HEK293 (cell line): ENCODE results near the gene C2CD2.

Source experiments
- CTCF ChIA-PET: fragments of 350-600 bp; formaldehyde crosslinking; extraction: SDS; loops from one replicate; lab custom pipeline; 2021; ENCODE audit warnings: antibody characterized with exemption; lab: Yijun Ruan, JAX
- POLR2A ChIA-PET: fragments of 300-600 bp; formaldehyde crosslinking; extraction: SDS; loops from one replicate; lab custom pipeline; 2020; ENCODE audit warnings: antibody characterized with exemption, inconsistent platforms; lab: Yijun Ruan, JAX
- H3K27ac ChIP-seq: fragments of 200-500 bp; sonication (Bioruptor generic); 2 replicates; pipeline ENCODE4 v1.5.1; 2014; ENCODE audit warnings: low read depth, low read length, control low read depth, inconsistent platforms; ENCODE audit errors: extremely low read depth
- H3K36me3 ChIP-seq, 2 experiments: fragments of 200-500 bp in 1 of 2; sonication (Bioruptor generic) in 1 of 2; 1 replicate in 1 of 2; 2 replicates in 1 of 2; pipeline ENCODE4 v1.5.1; 2014 to 2017; ENCODE audit warnings: inconsistent platforms in 2 of 2, low read length in 2 of 2; ENCODE audit not compliant: control insufficient read depth in 2 of 2, insufficient read depth in 1 of 2
- H3K4me1 ChIP-seq: fragments of 200-500 bp; sonication (Bioruptor generic); 2 replicates; pipeline ENCODE4 v1.5.1; 2014; ENCODE audit warnings: mild to moderate bottlenecking, low read length, inconsistent platforms; ENCODE audit not compliant: control insufficient read depth, insufficient read depth
- H3K4me3 ChIP-seq: 2 replicates; pipeline ENCODE4 v1.5.1; 2011; ENCODE audit warnings: low read depth, mild to moderate bottlenecking, control low read depth, low read length, moderate library complexity
- H3K9me3 ChIP-seq: fragments of 200-500 bp; sonication (Bioruptor generic); 2 replicates; pipeline ENCODE4 v1.5.1; 2014; ENCODE audit warnings: low read depth, low read length, inconsistent platforms; ENCODE audit not compliant: control insufficient read depth, insufficient read depth
- FEZF1 ChIP-seq: fragments of 450-650 bp; formaldehyde crosslinking; IDR thresholded peaks from 2 replicates; pipeline ENCODE4 v1.5.1; 2016; ENCODE audit warnings: missing biosample characterization, missing genetic modification characterization
- GFI1B ChIP-seq: fragments of 450-650 bp; formaldehyde crosslinking; IDR thresholded peaks from 2 replicates; pipeline ENCODE4 v1.5.1; 2016; ENCODE audit warnings: missing biosample characterization, missing genetic modification characterization
- KLF16 ChIP-seq: fragments of 450-650 bp; formaldehyde crosslinking; IDR thresholded peaks from 2 replicates; pipeline ENCODE4 v1.5.1; 2017; ENCODE audit warnings: missing biosample characterization, missing genetic modification characterization
- MEIS1 ChIP-seq: sonication (generic); formaldehyde crosslinking; IDR thresholded peaks from 2 replicates; pipeline ENCODE4 v1.8.1; 2022; ENCODE audit warnings: missing genetic modification reagents, mild to moderate bottlenecking, borderline replicate concordance
- MZF1 ChIP-seq: fragments of 450-650 bp; formaldehyde crosslinking; IDR thresholded peaks from 2 replicates; pipeline ENCODE4 v1.5.1; 2017; ENCODE audit warnings: missing biosample characterization, missing genetic modification characterization, borderline replicate concordance
- SP2 ChIP-seq: fragments of 450-650 bp; formaldehyde crosslinking; IDR thresholded peaks from 2 replicates; pipeline ENCODE4 v1.5.1; 2016; ENCODE audit warnings: missing biosample characterization, missing genetic modification characterization
- YY2 ChIP-seq: fragments of 450-650 bp; formaldehyde crosslinking; IDR thresholded peaks from 2 replicates; pipeline ENCODE4 v1.5.1; 2016; ENCODE audit warnings: missing biosample characterization, missing genetic modification characterization
- ZBTB7A ChIP-seq: fragments of 450-650 bp; formaldehyde crosslinking; IDR thresholded peaks from 2 replicates; pipeline ENCODE4 v1.5.1; 2016; ENCODE audit warnings: low read depth, missing biosample characterization, missing genetic modification characterization
- ZEB2 ChIP-seq: fragments of 450-650 bp; formaldehyde crosslinking; IDR thresholded peaks from 2 replicates; pipeline ENCODE4 v1.5.1; 2016; ENCODE audit warnings: missing biosample characterization, missing genetic modification characterization
- ZFP3 ChIP-seq: fragments of 450-650 bp; formaldehyde crosslinking; IDR thresholded peaks from 2 replicates; pipeline ENCODE4 v1.5.1; 2016; ENCODE audit warnings: low read depth, missing biosample characterization, missing genetic modification characterization
- ZNF140 ChIP-seq: fragments of 450-650 bp; formaldehyde crosslinking; IDR thresholded peaks from 2 replicates; pipeline ENCODE4 v1.5.1; 2016; ENCODE audit warnings: missing biosample characterization, missing genetic modification characterization
- ZNF19 ChIP-seq: fragments of 450-650 bp; formaldehyde crosslinking; IDR thresholded peaks from 2 replicates; pipeline ENCODE4; 2016; ENCODE audit warnings: missing biosample characterization, missing genetic modification characterization, low read depth
- ZNF221 ChIP-seq: fragments of 450-650 bp; formaldehyde crosslinking; IDR thresholded peaks from 2 replicates; pipeline ENCODE4 v1.5.1; 2017; ENCODE audit warnings: missing biosample characterization, missing genetic modification characterization, borderline replicate concordance
- ZNF311 ChIP-seq: fragments of 450-650 bp; formaldehyde crosslinking; IDR thresholded peaks from 2 replicates; pipeline ENCODE4 v1.5.1; 2017; ENCODE audit warnings: missing biosample characterization, missing genetic modification characterization, borderline replicate concordance
- ZNF354C ChIP-seq: fragments of 450-650 bp; formaldehyde crosslinking; IDR thresholded peaks from 2 replicates; pipeline ENCODE4 v1.5.1; 2016; ENCODE audit warnings: missing biosample characterization, missing genetic modification characterization, low read depth, borderline replicate concordance
- ZNF426 ChIP-seq: fragments of 450-650 bp; formaldehyde crosslinking; IDR thresholded peaks from 2 replicates; pipeline ENCODE4 v1.5.1; 2017; ENCODE audit warnings: missing biosample characterization, missing genetic modification characterization, mild to moderate bottlenecking, inconsistent platforms, moderate library complexity
- ZNF521 ChIP-seq: fragments of 450-650 bp; formaldehyde crosslinking; IDR thresholded peaks from 2 replicates; pipeline ENCODE4 v1.5.1; 2017; ENCODE audit warnings: missing biosample characterization, mild to moderate bottlenecking, missing genetic modification characterization
- ZNF596 ChIP-seq: fragments of 450-650 bp; IDR thresholded peaks from 2 replicates; pipeline ENCODE4 v1.5.0; 2018; ENCODE audit warnings: missing biosample characterization, mild to moderate bottlenecking, missing genetic modification characterization, moderate library complexity
- ZNF626 ChIP-seq: fragments of 450-650 bp; sonication (Bioruptor Pico); formaldehyde crosslinking; IDR thresholded peaks from 2 replicates; pipeline ENCODE4 v1.5.1; 2018; ENCODE audit warnings: missing biosample characterization, missing genetic modification characterization, inconsistent platforms
- ZNF701 ChIP-seq: fragments of 450-650 bp; formaldehyde crosslinking; IDR thresholded peaks from 2 replicates; pipeline ENCODE4 v1.5.1; 2016; ENCODE audit warnings: missing biosample characterization, missing genetic modification characterization
- ZNF768 ChIP-seq: fragments of 450-650 bp; formaldehyde crosslinking; IDR thresholded peaks from 2 replicates; pipeline ENCODE4 v1.5.1; 2018; ENCODE audit warnings: missing biosample characterization, mild to moderate bottlenecking, missing genetic modification characterization
- ZNF837 ChIP-seq: fragments of 450-650 bp; formaldehyde crosslinking; IDR thresholded peaks from 2 replicates; pipeline ENCODE4 v1.5.1; 2016; ENCODE audit warnings: missing biosample characterization, missing genetic modification characterization
- TF ChIP-seq, protein P1 (sequence below): fragments of 450-650 bp; formaldehyde crosslinking; IDR thresholded peaks from 2 replicates; pipeline ENCODE4 v1.5.1; 2016; ENCODE audit warnings: missing biosample characterization, missing genetic modification characterization
- TF ChIP-seq, protein P2 (sequence below): fragments of 450-650 bp; formaldehyde crosslinking; IDR thresholded peaks from 2 replicates; pipeline ENCODE4 v1.5.1; 2016; ENCODE audit warnings: missing biosample characterization, missing genetic modification characterization
- TF ChIP-seq, protein P3 (sequence below): fragments of 450-650 bp; formaldehyde crosslinking; IDR thresholded peaks from 2 replicates; pipeline ENCODE4 v1.5.1; 2016; ENCODE audit warnings: missing biosample characterization, missing genetic modification characterization
- TF ChIP-seq, protein P4 (sequence below): fragments of 450-650 bp; IDR thresholded peaks from 2 replicates; pipeline ENCODE4 v1.5.1; 2018; ENCODE audit warnings: missing biosample characterization, mild to moderate bottlenecking, missing genetic modification characterization
- TF ChIP-seq, protein P5 (sequence below): fragments of 450-650 bp; formaldehyde crosslinking; IDR thresholded peaks from 2 replicates; pipeline ENCODE4; 2016; ENCODE audit warnings: missing biosample characterization, missing genetic modification characterization
- TF ChIP-seq, protein P6 (sequence below): fragments of 450-650 bp; formaldehyde crosslinking; IDR thresholded peaks from 2 replicates; pipeline ENCODE4 v1.5.1; 2016; ENCODE audit warnings: missing biosample characterization, missing genetic modification characterization

C2CD2 gene

DNA sequence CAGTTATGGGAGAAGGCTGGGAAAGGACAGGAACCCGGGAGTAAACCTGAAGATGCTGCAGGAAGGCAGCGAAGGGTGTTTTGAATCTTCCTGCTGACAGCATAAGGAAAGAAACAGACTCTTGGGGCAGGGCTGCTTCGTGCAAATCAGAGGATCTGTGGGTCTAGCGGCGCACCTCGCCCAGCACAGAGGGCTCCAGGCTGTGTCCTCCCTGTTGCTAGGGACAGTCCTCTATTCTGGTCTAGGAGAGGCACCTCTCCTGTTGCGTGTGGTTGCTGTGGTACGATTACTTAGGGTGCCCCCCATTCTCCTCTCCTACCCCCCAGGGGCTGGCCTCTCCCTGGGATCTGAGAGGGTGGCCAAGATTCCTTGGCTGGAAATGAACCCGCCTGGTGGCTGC lies 11.4 kb downstream of the C2CD2 start:
- Histone ChIP-seq H3K27ac (no peak overlapping the region), H3K4me3 (no peak overlapping the region), H3K4me1 (no peaks in the 10 kb centered on the region), H3K36me3 (no peaks in the 10 kb centered on the region), H3K9me3 (no peaks in the 10 kb centered on the region)
- no peak for TF ChIP-seq SP2 (tag by site-specific recombination)
- TF ChIP-seq, protein P1, sequence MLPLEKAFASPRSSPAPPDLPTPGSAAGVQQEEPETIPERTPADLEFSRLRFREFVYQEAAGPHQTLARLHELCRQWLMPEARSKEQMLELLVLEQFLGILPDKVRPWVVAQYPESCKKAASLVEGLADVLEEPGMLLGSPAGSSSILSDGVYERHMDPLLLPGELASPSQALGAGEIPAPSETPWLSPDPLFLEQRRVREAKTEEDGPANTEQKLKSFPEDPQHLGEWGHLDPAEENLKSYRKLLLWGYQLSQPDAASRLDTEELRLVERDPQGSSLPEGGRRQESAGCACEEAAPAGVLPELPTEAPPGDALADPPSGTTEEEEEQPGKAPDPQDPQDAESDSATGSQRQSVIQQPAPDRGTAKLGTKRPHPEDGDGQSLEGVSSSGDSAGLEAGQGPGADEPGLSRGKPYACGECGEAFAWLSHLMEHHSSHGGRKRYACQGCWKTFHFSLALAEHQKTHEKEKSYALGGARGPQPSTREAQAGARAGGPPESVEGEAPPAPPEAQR (tag by site-specific recombination): no peak
- TF ChIP-seq ZFP3: no peak
- TF ChIP-seq, protein P2, sequence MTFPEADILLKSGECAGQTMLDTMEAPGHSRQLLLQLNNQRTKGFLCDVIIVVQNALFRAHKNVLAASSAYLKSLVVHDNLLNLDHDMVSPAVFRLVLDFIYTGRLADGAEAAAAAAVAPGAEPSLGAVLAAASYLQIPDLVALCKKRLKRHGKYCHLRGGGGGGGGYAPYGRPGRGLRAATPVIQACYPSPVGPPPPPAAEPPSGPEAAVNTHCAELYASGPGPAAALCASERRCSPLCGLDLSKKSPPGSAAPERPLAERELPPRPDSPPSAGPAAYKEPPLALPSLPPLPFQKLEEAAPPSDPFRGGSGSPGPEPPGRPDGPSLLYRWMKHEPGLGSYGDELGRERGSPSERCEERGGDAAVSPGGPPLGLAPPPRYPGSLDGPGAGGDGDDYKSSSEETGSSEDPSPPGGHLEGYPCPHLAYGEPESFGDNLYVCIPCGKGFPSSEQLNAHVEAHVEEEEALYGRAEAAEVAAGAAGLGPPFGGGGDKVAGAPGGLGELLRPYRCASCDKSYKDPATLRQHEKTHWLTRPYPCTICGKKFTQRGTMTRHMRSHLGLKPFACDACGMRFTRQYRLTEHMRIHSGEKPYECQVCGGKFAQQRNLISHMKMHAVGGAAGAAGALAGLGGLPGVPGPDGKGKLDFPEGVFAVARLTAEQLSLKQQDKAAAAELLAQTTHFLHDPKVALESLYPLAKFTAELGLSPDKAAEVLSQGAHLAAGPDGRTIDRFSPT: no peak
- TF ChIP-seq ZNF768 (tag by site-specific recombination): no peak
- TF ChIP-seq ZNF19: no peak
- no peak for TF ChIP-seq ZNF701 (tag by site-specific recombination)
- no peak for TF ChIP-seq KLF16
- TF ChIP-seq ZNF311 (tag by site-specific recombination): no peak
- TF ChIP-seq ZNF626: no peak
- no peak for TF ChIP-seq ZNF140
- TF ChIP-seq ZNF521 (tag by site-specific recombination): no peak
- TF ChIP-seq, protein P3, sequence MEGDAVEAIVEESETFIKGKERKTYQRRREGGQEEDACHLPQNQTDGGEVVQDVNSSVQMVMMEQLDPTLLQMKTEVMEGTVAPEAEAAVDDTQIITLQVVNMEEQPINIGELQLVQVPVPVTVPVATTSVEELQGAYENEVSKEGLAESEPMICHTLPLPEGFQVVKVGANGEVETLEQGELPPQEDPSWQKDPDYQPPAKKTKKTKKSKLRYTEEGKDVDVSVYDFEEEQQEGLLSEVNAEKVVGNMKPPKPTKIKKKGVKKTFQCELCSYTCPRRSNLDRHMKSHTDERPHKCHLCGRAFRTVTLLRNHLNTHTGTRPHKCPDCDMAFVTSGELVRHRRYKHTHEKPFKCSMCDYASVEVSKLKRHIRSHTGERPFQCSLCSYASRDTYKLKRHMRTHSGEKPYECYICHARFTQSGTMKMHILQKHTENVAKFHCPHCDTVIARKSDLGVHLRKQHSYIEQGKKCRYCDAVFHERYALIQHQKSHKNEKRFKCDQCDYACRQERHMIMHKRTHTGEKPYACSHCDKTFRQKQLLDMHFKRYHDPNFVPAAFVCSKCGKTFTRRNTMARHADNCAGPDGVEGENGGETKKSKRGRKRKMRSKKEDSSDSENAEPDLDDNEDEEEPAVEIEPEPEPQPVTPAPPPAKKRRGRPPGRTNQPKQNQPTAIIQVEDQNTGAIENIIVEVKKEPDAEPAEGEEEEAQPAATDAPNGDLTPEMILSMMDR (tag by site-specific recombination): no peak
- TF ChIP-seq ZNF354C (tag by site-specific recombination): no peak
- TF ChIP-seq ZBTB7A (tag by site-specific recombination): no peak
- no peak for TF ChIP-seq YY2
- no peak for TF ChIP-seq MEIS1 (CRISPR knock-in tag)
- POLR2A ChIA-PET: interaction anchor here (2.1 kb wide), 1 partner anchor 16 kb away, joined by 4 read pairs; no protein-coding TSS in a partner anchor
- CTCF ChIA-PET: no interaction called here

DNA sequence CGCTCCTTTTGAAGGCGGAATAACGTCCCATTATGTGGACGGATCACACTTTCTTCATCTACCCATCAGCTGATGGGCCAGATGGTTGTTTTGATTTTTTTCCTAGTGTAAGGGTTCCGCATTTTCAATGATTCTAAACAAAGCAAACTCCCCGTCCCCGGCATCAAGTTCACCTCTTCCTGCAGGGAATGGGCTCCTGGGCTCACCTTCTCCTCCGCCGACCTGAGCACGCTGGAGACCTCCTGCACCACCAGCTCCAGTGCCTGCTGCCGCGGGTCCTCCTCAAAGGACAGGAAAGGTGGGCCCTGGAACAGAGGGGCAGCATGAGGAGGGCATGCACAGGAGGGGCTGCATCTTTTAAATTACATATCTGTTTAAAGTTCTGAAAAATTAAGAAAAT lies 11.9 kb downstream of the C2CD2 start:
- H3K27ac ChIP-seq: no peak overlapping the region
- no peaks in the 10 kb centered on the region for H3K4me1 ChIP-seq
- H3K9me3 ChIP-seq: no peaks in the 10 kb centered on the region
- no peak overlapping the region for H3K4me3 ChIP-seq
- no peaks in the 10 kb centered on the region for H3K36me3 ChIP-seq
- POLR2A ChIA-PET: interaction anchor here (2.1 kb wide), 1 partner anchor 16 kb away, joined by 4 read pairs; no protein-coding TSS in a partner anchor
- CTCF ChIA-PET: no interaction called here
- TF ChIP-seq ZNF596: no peak
- TF ChIP-seq FEZF1 (tag by site-specific recombination): no peak
- TF ChIP-seq, protein P4, sequence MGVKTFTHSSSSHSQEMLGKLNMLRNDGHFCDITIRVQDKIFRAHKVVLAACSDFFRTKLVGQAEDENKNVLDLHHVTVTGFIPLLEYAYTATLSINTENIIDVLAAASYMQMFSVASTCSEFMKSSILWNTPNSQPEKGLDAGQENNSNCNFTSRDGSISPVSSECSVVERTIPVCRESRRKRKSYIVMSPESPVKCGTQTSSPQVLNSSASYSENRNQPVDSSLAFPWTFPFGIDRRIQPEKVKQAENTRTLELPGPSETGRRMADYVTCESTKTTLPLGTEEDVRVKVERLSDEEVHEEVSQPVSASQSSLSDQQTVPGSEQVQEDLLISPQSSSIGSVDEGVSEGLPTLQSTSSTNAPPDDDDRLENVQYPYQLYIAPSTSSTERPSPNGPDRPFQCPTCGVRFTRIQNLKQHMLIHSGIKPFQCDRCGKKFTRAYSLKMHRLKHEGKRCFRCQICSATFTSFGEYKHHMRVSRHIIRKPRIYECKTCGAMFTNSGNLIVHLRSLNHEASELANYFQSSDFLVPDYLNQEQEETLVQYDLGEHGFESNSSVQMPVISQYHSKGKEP: no peak
- TF ChIP-seq, protein P5, sequence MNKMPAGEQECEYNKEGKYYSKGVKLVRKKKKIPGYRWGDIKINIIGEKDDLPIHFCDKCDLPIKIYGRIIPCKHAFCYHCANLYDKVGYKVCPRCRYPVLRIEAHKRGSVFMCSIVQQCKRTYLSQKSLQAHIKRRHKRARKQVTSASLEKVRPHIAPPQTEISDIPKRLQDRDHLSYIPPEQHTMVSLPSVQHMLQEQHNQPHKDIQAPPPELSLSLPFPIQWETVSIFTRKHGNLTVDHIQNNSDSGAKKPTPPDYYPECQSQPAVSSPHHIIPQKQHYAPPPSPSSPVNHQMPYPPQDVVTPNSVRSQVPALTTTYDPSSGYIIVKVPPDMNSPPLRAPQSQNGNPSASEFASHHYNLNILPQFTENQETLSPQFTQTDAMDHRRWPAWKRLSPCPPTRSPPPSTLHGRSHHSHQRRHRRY (tag by site-specific recombination): no peak
- no peak for TF ChIP-seq GFI1B (tag by site-specific recombination)
- TF ChIP-seq ZNF221: no peak
- TF ChIP-seq, protein P6, sequence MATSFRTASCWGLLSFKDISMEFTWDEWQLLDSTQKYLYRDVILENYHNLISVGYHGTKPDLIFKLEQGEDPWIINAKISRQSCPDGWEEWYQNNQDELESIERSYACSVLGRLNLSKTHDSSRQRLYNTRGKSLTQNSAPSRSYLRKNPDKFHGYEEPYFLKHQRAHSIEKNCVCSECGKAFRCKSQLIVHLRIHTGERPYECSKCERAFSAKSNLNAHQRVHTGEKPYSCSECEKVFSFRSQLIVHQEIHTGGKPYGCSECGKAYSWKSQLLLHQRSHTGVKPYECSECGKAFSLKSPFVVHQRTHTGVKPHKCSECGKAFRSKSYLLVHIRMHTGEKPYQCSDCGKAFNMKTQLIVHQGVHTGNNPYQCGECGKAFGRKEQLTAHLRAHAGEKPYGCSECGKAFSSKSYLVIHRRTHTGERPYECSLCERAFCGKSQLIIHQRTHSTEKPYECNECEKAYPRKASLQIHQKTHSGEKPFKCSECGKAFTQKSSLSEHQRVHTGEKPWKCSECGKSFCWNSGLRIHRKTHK (tag by site-specific recombination): no peak
- no peak for TF ChIP-seq MZF1 (tag by site-specific recombination)
- TF ChIP-seq ZNF837: no peak
- TF ChIP-seq ZNF426: no peak
- no peak for TF ChIP-seq ZEB2 (tag by site-specific recombination)
